ENCODE results near the gene DESI1. TPM values are rescaled to one million over a fixed set of nuclear protein-coding genes. Genes with fewer than 3 reads are reported as not detected.
"Not testable (repeated sequence)": the region's sequence is repeated elsewhere in the genome, so short reads cannot be mapped to it uniquely, and the experiment has no call there.

The DESI1 gene
- total RNA-seq, 1 donor from 2014 or later = 60.8 TPM

DNA sequence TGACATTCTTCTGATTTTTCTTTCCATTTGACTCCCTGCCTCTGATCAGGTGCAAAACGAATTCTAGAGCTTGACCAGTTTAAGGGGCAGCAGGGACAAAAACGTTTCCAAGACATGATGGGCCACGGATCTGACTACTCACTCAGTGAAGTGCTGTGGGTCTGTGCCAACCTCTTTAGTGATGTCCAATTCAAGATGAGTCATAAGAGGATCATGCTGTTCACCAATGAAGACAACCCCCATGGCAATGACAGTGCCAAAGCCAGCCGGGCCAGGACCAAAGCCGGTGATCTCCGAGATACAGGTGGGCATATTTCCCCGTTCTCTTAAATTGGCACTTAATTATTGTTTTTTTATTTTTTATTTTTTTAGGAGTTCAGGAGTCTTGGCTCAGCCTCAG is 15.6 kb upstream of the DESI1 start:
- intact Hi-C loops (cut with micrococcal nuclease) = no loop called here

GRCh38 chr22:41634610-41635009 is 13.8 kb upstream of the DESI1 start:
- intact Hi-C loops (cut with micrococcal nuclease) = not testable (repeated sequence)

DNA sequence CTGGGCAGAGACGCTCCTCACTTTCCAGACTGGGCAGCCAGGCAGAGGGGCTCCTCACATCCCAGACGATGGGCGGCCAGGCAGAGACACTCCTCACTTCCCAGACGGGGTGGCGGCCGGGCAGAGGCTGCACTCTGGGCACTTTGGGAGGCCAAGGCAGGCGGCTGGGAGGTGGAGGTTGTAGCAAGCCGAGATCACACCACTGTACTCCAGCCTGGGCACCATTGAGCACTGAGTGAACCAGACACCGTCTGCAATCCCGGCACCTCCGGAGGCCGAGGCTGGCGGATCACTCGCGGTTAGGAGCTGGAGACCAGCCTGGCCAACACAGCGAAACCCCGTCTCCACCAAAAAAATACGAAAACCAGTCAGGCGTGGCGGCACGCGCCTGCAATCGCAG is 10.8 kb upstream of the DESI1 start:
- intact Hi-C loops (cut with micrococcal nuclease) = not testable (repeated sequence)

- intact Hi-C loops (cut with micrococcal nuclease) = not testable (repeated sequence)
These were observed 10.3 kb upstream of the DESI1 start for GRCh38 chr22:41631115-41631514.

GRCh38 chr22:41625577-41625976 is 4.7 kb upstream of the DESI1 start:
- intact Hi-C loops (cut with micrococcal nuclease) = loop anchor here (10.0 kb wide), 3 partner anchors 449 to 989 kb away; partner anchors contain the start of genes EP300, NAGA, PHETA2 and POLDIP3

GRCh38 chr22:41621911-41622179 is 1.0 kb upstream of the DESI1 start:
- intact Hi-C loops (cut with micrococcal nuclease) = loop anchor here (1.0 to 10.0 kb wide), 15 partner anchors 32 to 993 kb away; partner anchors contain the start of genes ACO2, EP300, MRTFA and NAGA

DNA sequence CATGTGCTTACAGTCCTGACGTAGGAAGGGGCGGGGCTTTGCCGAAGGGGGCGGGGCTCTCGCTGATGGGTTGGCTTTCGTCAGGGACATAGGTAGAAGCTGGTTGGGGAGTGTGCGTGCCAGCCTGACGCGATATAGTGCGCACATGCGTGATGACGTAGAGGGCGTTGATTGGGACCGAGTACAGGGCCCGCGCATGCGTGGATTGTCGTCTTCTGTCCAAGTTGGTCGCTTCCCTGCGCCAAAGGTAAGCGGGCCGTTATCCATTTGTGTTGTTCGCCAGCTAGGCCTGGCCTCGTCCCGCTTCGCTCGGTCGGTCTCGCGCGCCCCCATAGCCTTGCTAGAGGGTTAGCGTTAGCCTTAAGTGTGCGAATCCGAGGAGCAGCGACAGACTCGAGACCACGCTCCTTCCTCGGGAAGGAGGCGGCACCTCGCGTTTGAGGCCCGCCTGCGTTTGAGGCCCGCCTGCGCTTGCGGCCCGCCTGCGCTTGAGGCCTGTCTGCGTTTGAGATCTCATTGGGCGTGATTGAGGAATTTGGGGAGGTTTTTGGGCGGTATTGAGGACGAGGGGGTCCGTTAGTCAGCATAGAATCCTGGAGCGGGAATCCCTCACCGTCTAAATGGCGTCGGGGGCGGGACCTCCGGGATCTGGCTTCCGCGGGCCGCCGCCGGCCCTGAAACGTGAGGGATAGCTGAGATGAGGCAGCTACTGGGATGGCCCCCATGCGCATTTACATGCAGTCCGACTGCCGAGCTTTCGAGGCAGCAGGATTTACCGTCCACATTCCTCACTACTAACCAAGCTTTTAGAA is 462 bp upstream of the DESI1 start, which contains the start of gene XRCC6:
Gene XRCC6, plus strand, starts transcription at position 197 of the 812 bp plus-strand sequence. CDS start 710 bp downstream, outside the sequence.
- intact Hi-C loops (cut with micrococcal nuclease) = loop anchor here (1.0 to 10.0 kb wide), 15 partner anchors 31 to 993 kb away; partner anchors contain the start of genes ACO2, EP300, MRTFA and NAGA

DNA sequence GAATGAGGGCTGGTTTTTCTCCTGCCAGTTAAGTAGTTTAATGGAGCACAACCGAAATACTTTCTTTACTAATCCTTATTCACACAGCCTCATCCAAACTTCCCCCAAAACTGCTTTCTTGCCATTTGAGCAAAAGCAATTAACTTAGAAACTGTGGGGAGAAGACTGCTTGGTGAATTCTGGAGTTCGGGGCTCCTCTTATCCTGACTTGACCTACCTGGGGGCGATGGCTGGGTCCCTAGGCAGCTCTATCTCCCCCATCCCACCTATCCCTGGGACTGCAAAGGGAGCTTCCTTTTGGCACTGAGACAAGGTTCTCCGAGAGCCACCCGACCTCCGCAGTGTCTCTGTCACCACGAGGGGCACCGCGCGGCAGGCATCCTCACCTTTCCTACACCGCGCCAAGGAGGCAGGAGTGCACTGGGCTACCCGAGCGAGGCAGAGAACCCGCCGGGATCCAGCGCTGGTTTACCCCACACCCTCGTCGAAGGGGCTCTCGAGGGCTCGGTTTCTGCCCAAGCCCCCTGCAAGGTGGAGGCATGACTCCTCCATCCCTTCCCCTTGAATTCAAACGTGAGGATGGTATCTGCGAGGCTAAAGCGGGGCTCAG is 759 bp downstream of the DESI1 start:
- intact Hi-C loops (cut with micrococcal nuclease) = loop anchor here (1.0 to 10.0 kb wide), 4 partner anchors 16 to 995 kb away; partner anchors contain the start of genes EP300, NAGA, PHETA2 and POLDIP3

DNA sequence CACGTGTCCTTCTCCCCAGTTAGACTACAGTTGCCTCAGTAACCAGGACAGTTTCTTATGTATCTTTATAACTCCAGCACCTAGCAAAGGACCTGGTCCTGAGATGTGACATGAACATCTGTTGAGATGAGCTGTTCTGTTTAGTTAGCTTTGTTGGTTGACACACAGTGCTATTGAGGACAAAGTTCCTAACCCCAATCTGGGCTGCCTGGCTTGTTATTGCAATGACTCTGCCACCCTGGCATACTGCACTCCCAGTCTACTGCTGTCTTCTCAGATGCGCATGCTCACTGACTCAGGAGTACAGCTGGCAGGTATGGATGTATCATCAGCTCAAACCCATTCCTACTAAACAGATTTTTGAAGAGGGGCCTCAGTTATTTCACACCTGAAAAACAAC is 7.4 kb downstream of the DESI1 start:
- intact Hi-C loops (cut with micrococcal nuclease) = no loop called here

DNA sequence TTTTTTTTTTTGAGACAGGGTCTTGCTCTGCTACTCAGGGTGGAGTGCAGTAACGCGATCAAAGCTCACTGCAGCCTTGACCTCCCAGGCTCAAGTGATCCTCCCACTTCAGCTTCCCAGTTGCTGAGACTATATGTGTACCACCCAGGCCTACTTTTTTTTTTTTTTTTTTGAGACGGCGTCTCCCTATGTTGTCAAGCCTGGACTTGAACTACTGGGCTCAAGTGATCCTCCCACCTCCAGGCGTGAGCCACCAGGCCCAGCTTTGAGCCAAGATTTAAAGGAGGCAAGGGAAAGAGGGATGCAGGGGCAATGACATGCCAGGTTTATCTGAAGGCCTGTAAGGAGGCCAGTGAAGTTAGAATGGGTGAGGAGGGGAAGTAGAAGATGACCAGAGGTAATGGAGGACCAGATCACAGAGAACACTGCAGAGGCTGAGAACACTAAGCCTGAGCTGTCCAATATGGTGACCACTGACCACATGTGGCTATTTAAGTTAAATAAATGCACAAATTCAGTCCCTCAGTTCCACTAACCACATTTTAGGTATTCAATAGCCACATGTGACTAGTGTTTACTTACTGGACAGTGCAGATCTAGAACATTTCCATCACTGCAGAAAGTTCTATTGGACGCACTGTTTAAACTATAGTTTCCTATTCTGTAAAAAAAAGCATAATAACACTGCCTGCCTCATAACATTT is 8.1 kb downstream of the DESI1 start:
- intact Hi-C loops (cut with micrococcal nuclease) = no loop called here

DNA sequence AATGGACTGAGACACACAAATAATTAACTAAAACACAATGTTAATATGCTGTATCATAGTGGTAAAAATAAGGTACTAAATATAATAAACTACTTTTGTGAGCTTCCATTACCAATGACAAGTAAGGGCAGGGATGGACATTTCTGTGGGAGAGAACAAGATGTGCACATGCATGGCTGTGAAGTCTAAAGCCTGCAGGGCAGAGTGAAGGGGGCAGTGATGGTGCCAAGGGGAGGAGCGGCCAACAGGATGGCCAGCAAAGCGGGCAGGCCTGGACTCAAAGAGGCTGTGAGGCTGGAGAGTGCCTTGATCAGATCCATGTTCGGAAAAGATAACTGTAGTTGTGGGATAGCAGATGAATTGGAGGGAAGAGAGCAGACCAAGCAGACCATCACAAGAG is 12.5 kb downstream of the DESI1 start:
- intact Hi-C loops (cut with micrococcal nuclease) = no loop called here

- intact Hi-C loops (cut with micrococcal nuclease) = loop anchor here (1.0 kb wide), 3 partner anchors 14 to 60 kb away; partner anchors contain the start of gene POLR3H
These were observed 16.9 kb downstream of the DESI1 start for GRCh38 chr22:41603873-41604332.

DNA sequence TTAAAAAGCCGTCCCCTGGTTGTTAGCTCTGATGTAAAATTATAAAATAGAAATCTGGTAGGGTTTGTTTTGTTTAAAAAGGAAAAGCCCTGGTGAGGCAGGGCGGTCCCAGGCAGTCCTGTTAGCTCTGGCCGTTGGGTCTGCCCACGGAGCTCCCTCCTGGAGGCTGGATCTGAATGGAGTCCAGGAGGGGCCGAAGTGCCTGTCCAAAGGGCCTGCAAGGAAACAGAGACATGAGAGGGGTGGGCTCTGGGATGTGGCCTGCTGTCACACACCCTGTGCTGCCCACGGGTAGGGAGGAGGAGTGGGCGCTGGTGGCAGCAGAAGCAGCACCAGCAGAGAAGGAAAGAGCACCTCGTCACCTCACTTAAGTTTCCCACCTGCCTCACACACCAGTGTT is 19.9 kb downstream of the DESI1 start:
- intact Hi-C loops (cut with micrococcal nuclease) = no loop called here

DNA sequence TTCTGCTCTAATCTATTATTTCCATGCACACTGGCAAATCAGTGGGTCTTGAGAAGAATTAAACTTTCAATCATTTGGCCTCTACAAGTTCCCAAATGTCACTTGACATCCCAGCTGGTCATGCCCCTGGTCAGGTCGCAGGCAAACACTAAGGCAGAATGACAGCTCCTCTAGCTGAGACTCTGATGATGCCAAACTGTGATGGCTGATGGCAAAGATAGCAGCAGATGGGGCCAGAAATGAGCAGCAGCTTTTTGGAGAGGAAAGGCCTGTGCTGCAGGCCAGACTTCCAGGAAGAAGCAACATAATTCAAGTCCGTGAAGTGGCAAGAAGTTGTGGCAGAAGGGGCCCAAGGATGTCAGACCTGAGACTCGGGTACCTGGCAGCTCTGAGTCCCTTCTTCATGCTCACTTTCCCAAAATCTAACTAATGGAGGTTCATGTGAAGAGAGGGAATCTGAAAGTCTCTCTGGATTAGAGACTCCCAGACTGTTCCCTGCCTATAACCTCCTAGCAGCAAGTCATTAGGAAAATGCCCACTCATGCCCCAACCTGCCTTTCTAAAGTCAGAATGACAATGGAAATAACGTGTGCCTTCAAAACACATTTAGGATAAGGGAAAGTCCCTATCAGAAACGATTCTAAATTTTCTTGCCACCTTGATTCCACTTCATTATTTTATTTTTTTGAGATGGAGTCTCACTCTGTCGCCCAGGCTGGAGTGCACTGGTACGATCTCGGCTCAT is 21.8 kb downstream of the DESI1 start:
- intact Hi-C loops (cut with micrococcal nuclease) = no loop called here

GRCh38 chr22:41598081-41598480 is 22.8 kb downstream of the DESI1 start:
- intact Hi-C loops (cut with micrococcal nuclease) = no loop called here

DNA sequence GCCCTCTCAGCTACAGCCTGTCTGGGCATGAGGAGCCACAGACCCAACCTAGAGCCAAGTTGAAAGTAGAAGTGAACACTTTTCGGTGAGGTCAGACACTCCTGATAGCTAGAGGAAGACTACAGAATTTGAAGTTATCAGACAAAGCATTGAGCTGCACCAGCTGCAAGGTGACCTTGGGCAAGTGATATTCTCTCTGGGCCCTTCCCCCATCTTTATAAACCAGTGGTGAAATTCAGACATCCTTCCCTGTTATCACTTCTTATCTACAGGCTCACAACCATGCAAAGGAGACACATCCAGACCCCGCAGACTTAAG is 23.2 kb downstream of the DESI1 start:
- intact Hi-C loops (cut with micrococcal nuclease) = loop anchor here (1.0 kb wide), 2 partner anchors 20 to 193 kb away; no protein-coding TSS in a partner anchor

- intact Hi-C loops (cut with micrococcal nuclease) = loop anchor here (1.0 kb wide), 2 partner anchors 20 to 193 kb away; no protein-coding TSS in a partner anchor
These were observed 23.8 kb downstream of the DESI1 start for GRCh38 chr22:41596776-41597634.

DNA sequence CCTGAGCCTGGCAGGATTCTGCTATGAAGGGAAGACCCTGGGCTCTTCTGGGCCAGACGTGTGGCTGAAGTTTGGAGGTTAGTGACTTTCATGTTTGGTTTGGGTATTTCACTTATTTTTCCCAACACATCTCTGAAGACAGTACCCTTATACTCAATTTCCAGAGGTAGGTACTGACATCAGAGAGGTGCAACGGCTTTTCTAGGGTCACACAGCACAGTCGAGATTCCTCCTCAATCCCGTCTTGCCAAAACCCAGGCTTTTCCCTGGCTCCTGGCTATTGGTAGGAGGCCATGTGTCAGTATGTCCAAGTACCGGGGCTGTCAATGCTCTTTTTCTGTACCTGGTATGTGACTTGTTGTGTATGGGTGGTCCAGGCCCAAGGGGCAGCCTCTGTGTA is 25.1 kb downstream of the DESI1 start:
- intact Hi-C loops (cut with micrococcal nuclease) = no loop called here

GRCh38 chr22:41593336-41593960 is 27.4 kb downstream of the DESI1 start:
- intact Hi-C loops (cut with micrococcal nuclease) = not testable (repeated sequence)
